Naive thymus-derived CD4-positive, alpha-beta T cell (primary cell): Measurements from ENCODE around the gene DIDO1. TPM values are rescaled to one million over a fixed set of nuclear protein-coding genes. Genes with fewer than 3 reads are reported as not detected.
A peak's percentile ranks its signal among the peaks of the same experiment; 100 is the strongest.
"Not testable (repeated sequence)": the region's sequence is repeated elsewhere in the genome, so short reads cannot be mapped to it uniquely, and the experiment has no call there.

ENCODE experiments used
- ATAC-seq: fragments of 150-1000 bp; cut with Tn5 transposase; 2 replicates; pipeline ENCODE4 v1.10.0; 2021; ENCODE audit warnings: mild to moderate bottlenecking, moderate library complexity
- CTCF ChIA-PET: fragments of 350-600 bp; sonication (Branson Sonifier 250); formaldehyde crosslinking; loops from one replicate; lab custom pipeline; 2021; ENCODE audit warnings: antibody characterized with exemption; lab: Charles Lee
- POLR2A ChIA-PET: fragments of 350-600 bp; sonication (Branson Sonifier 250); formaldehyde crosslinking; loops from one replicate; lab custom pipeline; 2021; ENCODE audit warnings: antibody characterized with exemption, inconsistent platforms; lab: Charles Lee
- DNase-seq, 9 donors: peaks; one replicate each; pipeline versions ENCODE4 v3.0.0 to v3.0.0-alpha.2; 2020 to 2022; ENCODE audit warnings: mixed read lengths in 1 of 9
- H3K27ac ChIP-seq: one replicate; pipeline ENCODE4 v1.7.0; 2013; ENCODE audit warnings: mild to moderate bottlenecking, low read depth, low read length, moderate library complexity
- H3K27me3 ChIP-seq, 2 donors: one replicate each; pipeline ENCODE4 v1.7.0; 2013; ENCODE audit warnings: low read length in 2 of 2, mild to moderate bottlenecking in 2 of 2, moderate library complexity in 2 of 2; ENCODE audit not compliant: control insufficient read depth in 2 of 2, insufficient read depth in 2 of 2
- H3K36me3 ChIP-seq, 3 experiments: 1 replicate in 2 of 3; 2 replicates in 1 of 3; pipeline ENCODE4 v1.7.0; 2013; ENCODE audit warnings: low read length in 3 of 3, mild to moderate bottlenecking in 3 of 3, moderate library complexity in 1 of 3; ENCODE audit not compliant: insufficient read depth in 3 of 3, control insufficient read depth in 2 of 3
- H3K4me1 ChIP-seq, 2 donors: one replicate each; pipeline ENCODE4 v1.7.0; 2013; ENCODE audit warnings: low read length in 2 of 2, mild to moderate bottlenecking in 2 of 2, moderate library complexity in 1 of 2; ENCODE audit not compliant: control insufficient read depth in 2 of 2, insufficient read depth in 2 of 2
- H3K4me3 ChIP-seq: 2 replicates; pipeline ENCODE4 v1.7.0; 2013; ENCODE audit warnings: mild to moderate bottlenecking, low read length
- H3K9me3 ChIP-seq, 3 experiments: 1 replicate in 2 of 3; 2 replicates in 1 of 3; pipeline ENCODE4 v1.7.0; 2013; ENCODE audit warnings: low read length in 3 of 3; ENCODE audit not compliant: control insufficient read depth in 2 of 3
- H3K27ac Mint-ChIP-seq, 9 donors: one replicate each; pipeline ENCODE4 v1.8.0; 2020 to 2022; ENCODE audit warnings: mixed read lengths in 9 of 9, mild to moderate bottlenecking in 8 of 9, moderate library complexity in 5 of 9, inconsistent platforms in 2 of 9
- H3K27me3 Mint-ChIP-seq, 5 donors: one replicate each; pipeline ENCODE4 v1.8.0; 2021 to 2022; ENCODE audit warnings: mixed read lengths in 5 of 5, mild to moderate bottlenecking in 1 of 5
- H3K36me3 Mint-ChIP-seq, 5 donors: one replicate each; pipeline ENCODE4 v1.8.0; 2020 to 2022; ENCODE audit warnings: mixed read lengths in 5 of 5, mild to moderate bottlenecking in 3 of 5, inconsistent platforms in 1 of 5
- H3K4me1 Mint-ChIP-seq, 7 donors: one replicate each; pipeline ENCODE4 v1.8.0; 2020 to 2022; ENCODE audit warnings: mixed read lengths in 7 of 7, mild to moderate bottlenecking in 3 of 7, inconsistent platforms in 1 of 7
- H3K4me3 Mint-ChIP-seq, 10 donors: one replicate each; pipeline ENCODE4 v1.8.0; 2020 to 2022; ENCODE audit warnings: mild to moderate bottlenecking in 10 of 10, mixed read lengths in 10 of 10, moderate library complexity in 6 of 10, inconsistent platforms in 2 of 10
- H3K9me3 Mint-ChIP-seq, 11 donors: one replicate each; pipeline ENCODE4 v1.8.0; 2020 to 2022; ENCODE audit warnings: mixed read lengths in 11 of 11, mild to moderate bottlenecking in 4 of 11, inconsistent platforms in 1 of 11, moderate library complexity in 1 of 11
- intact Hi-C, 2 donors: fragments of 100-400 bp; cut with micrococcal nuclease; formaldehyde crosslinking; loops; one replicate each; pipeline ENCODE4 v1.15.1; 2023
- polyA plus RNA-seq, 2 donors: library from polyadenylated mRNA; unstranded; fragments of 300-500 nt; fragmentation: Illumina TruSeq; gene quantifications; one replicate each; pipeline ENCODE4 v1.2.3, GENCODE V29; 2021
- total RNA-seq, 6 experiments: library from RNA in 5 of 6; stranded (reverse) in 5 of 6; gene quantifications; 1 replicate in 5 of 6; 2 replicates in 1 of 6; pipeline ENCODE4 v1.2.3 and lab custom pipeline; 2021 to 2026

The DIDO1 gene
- total and polyA plus RNA-seq, 7 experiments from 2014 or later, result 36.6 to 139 (median 69.2) TPM

DNA sequence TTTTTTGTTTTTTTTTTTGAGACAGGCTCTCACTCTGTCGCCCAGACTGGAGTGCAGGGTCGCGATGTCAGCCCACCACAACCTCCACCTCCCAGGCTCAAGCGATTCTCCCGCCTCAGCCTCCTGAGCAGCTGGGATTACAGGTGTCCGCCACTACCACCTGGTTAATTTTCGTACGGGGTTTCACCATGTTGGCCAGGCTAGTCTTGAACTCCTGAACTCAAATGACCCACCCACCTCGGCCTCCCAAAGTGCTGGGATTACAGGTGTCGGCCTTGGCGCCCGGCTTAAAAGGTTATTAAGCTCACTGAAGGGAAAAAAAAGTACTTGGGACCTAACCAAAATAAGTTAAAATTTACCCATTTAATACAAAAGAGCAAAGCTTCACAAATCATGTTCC lies 66.6 kb downstream of the DIDO1 start:
- Mint-ChIP-seq H3K4me1 (peaks cover 10 to 30% (median 22%) of the 10 kb centered on the region in 7 donors), H3K27me3 (peaks cover 0 to 25% (median 0%) of the 10 kb centered on the region in 5 donors), H3K27ac (peak overlapping the region in 5 of 9 donors; percentile 24 to 78 (median 64)), H3K36me3 (peaks cover 6 to 13% (median 11%) of the 10 kb centered on the region in 5 donors), H3K4me3 (peak overlapping the region in 9 of 10 donors; percentile 69 to 84 (median 76)), H3K9me3 (peaks cover 0 to 3% (median 0%) of the 10 kb centered on the region in 11 donors)
- Histone ChIP-seq H3K4me3 (no peak overlapping the region), H3K27me3 (no peaks in the 10 kb centered on the region), H3K27ac (no peak overlapping the region), H3K9me3 (no peaks in the 10 kb centered on the region), H3K36me3 (peaks cover 0 to 10% (median 3%) of the 10 kb centered on the region in 3 experiments), H3K4me1 (peaks cover 9 to 15% of the 10 kb centered on the region in 2 donors)
- CTCF ChIA-PET, result no interaction called here
- POLR2A ChIA-PET, result interaction anchor here (0.7 to 1.3 kb wide), 2 partner anchors 34 to 44 kb away, joined by 4 read pairs; no protein-coding TSS in a partner anchor
- DNase-seq (no peak), ATAC-seq (no peak)
- intact Hi-C loops, result loop anchor here (2.0 to 5.0 kb wide), 6 partner anchors 43 to 737 kb away; partner anchors contain the start of genes DIDO1 (in 2 of the 2), LSM14B (in 1 of the 2) and YTHDF1 (in 1 of the 2)

DNA sequence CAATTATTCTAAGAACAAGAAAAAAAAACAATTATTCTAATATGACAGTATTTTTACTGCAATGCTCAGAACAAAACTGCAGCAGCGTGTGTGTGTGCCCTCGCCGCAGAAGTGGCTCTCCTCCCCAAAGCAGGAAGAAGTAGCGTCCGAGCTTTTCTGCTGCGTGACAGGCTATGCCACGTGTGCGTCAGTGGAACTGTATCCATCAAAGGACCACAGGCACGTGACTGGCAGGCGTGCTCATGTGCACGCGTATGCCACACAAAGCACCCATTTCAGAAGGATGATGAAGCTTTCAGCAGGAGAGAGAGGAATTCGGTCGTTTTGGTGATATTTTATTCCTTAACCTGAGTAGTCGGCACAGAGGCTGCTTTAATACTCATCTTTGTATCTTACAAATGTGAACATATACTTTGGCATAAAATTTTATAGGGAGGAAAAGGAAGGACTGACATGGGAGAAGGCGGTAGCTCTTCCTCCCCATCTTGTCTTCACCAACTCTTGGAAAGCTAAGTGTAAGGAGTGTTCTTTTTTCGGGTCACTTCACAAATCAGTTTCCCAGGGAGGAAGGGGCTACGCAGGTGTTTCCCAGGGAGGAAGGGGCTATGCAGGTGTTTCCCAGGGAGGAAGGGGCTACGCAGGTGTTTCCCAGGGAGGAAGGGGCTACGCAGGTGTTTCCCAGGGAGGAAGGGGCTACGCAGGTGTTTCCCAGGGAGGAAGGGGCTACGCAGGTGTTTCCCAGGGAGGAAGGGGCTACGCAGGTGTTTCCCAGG lies 68.1 kb downstream of the DIDO1 start:
- no peak overlapping the region for H3K27ac ChIP-seq
- ChIA-PET CTCF (no interaction called here), POLR2A (no interaction called here)
- Mint-ChIP-seq H3K4me1 (peaks cover 12 to 32% (median 22%) of the 10 kb centered on the region in 7 donors), H3K9me3 (peaks cover 0 to 3% (median 0%) of the 10 kb centered on the region in 11 donors), H3K27me3 (peaks cover 0 to 25% (median 0%) of the 10 kb centered on the region in 5 donors), H3K36me3 (peaks cover 6 to 23% (median 16%) of the 10 kb centered on the region in 5 donors), H3K27ac (peak overlapping the region in 1 of 9 donors; percentile 37), H3K4me3 (peak overlapping the region in 5 of 10 donors; percentile 2 to 61 (median 3))
- intact Hi-C loops, result no loop called here
- H3K27me3 ChIP-seq, result no peaks in the 10 kb centered on the region
- H3K36me3 ChIP-seq, result peaks cover 0 to 20% (median 3%) of the 10 kb centered on the region in 3 experiments
- no peaks in the 10 kb centered on the region for H3K9me3 ChIP-seq
- no peak overlapping the region for H3K4me3 ChIP-seq
- DNase-seq (no peak), ATAC-seq (no peak)
- H3K4me1 ChIP-seq, result peaks cover 9 to 15% of the 10 kb centered on the region in 2 donors

DNA sequence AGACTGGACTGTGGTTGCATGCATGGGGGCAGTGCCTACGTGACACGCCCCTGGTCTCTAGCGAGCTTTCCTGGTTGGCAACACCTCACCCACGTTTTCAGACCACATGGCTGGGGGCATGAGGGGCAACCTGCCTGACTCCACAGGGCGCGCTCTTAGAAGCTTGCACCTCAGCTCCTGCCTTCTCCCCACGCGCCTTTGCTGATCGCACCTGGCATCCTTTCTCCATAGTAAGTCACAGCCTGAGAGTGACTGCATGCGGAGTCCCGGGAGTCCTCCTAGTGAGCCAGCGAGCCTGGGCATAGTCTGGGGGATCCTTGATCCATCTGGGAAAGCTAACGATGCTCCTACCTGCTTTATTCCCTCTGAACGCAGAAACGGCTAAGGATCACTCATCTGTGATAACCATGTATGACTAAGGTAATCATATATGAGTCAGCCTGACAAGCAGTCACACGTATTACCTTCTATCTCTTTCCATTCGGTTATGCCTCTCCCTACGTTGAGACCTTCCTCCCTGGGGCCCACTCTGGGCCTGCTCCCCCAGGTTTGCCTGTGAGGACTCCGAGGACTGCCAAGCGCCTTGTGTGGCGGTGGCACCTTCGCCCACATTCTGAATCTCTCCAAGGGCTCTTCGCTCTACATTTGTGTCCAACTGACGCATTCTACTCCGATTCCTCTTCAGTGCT lies 69.2 kb downstream of the DIDO1 start:
- intact Hi-C loops, result no loop called here
- no peak overlapping the region for H3K4me3 ChIP-seq

DNA sequence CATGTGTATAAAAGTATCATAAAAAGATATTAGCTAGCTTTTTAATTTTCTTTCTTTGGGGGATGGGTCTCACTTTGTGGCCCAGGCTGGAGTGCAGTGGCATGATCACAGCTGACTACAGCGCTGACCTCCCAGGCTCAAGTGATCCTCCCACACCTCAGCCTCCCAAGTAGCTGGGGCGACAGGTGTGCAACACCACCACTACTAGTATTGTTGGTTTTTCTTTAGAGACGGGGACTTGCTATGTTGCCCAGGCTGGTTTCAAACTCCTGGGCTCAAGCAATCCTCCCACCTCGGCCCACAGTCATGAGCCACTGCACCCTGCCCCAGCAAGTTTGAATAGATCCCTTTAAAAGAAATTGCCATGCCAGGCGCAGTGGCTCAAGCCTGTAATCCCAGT lies 71.2 kb downstream of the DIDO1 start:
- DNase-seq (no peak), ATAC-seq (no peak)
- no peak overlapping the region for H3K4me3 ChIP-seq
- H3K27me3 Mint-ChIP-seq, result peaks cover 0 to 11% (median 0%) of the 10 kb centered on the region in 5 donors
- no peak overlapping the region for H3K4me3 Mint-ChIP-seq
- H3K27me3 ChIP-seq, result no peaks in the 10 kb centered on the region
- H3K9me3 Mint-ChIP-seq, result no peaks in the 10 kb centered on the region
- H3K27ac Mint-ChIP-seq, result no peak overlapping the region
- peaks cover 11 to 34% (median 16%) of the 10 kb centered on the region in 5 donors for H3K36me3 Mint-ChIP-seq
- ChIA-PET CTCF (interaction anchor here (1.0 kb wide), 1 partner anchor 94 kb away, joined by 3 read pairs; no protein-coding TSS in a partner anchor), POLR2A (no interaction called here)
- H3K4me1 Mint-ChIP-seq, result peaks cover 10 to 25% (median 15%) of the 10 kb centered on the region in 7 donors
- no peaks in the 10 kb centered on the region for H3K9me3 ChIP-seq
- intact Hi-C loops, result no loop called here
- peaks cover 3 to 10% of the 10 kb centered on the region in 2 donors for H3K4me1 ChIP-seq
- peaks cover 0 to 20% (median 3%) of the 10 kb centered on the region in 3 experiments for H3K36me3 ChIP-seq
- no peak overlapping the region for H3K27ac ChIP-seq

More for the DNA sequence above, 69.2 kb downstream of the DIDO1 start:
- no peak for DNase-seq
- H3K4me3 Mint-ChIP-seq, result no peak overlapping the region
- H3K9me3 Mint-ChIP-seq, result peaks cover 0 to 2% (median 0%) of the 10 kb centered on the region in 11 donors
- peaks cover 0 to 19% (median 0%) of the 10 kb centered on the region in 5 donors for H3K27me3 Mint-ChIP-seq
- Histone ChIP-seq H3K27me3 (no peaks in the 10 kb centered on the region), H3K9me3 (no peaks in the 10 kb centered on the region), H3K36me3 (peaks cover 0 to 20% (median 3%) of the 10 kb centered on the region in 3 experiments), H3K27ac (no peak overlapping the region), H3K4me1 (peaks cover 9 to 15% of the 10 kb centered on the region in 2 donors)
- H3K4me1 Mint-ChIP-seq, result peaks cover 16 to 28% (median 22%) of the 10 kb centered on the region in 7 donors
- ATAC-seq, result no peak
- no peak overlapping the region for H3K27ac Mint-ChIP-seq
- H3K36me3 Mint-ChIP-seq, result peaks cover 11 to 31% (median 16%) of the 10 kb centered on the region in 5 donors
- ChIA-PET POLR2A (no interaction called here), CTCF (no interaction called here)

DNA sequence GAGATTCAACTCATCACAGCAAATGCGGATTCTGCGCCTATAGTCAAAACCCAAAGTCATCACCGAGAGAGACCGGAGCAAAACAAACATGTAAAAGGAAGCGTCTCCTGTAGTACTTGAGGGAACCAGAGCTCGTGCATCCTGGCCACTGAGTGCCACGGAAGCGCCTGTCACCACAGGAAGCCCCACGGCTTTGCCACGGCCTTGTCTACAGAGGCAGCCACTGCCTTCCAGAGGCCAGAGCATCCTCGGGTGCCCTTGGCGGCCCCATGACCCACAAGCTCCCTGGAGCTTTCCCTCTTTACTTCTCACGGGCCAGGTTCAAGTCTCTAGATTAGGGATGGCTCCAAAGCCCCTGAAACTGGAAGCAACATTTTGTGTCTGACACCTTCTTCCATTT lies 72.2 kb downstream of the DIDO1 start:
- Mint-ChIP-seq H3K27ac (no peak overlapping the region), H3K4me3 (no peak overlapping the region), H3K36me3 (peaks cover 7 to 34% (median 16%) of the 10 kb centered on the region in 5 donors), H3K27me3 (peaks cover 0 to 1% (median 0%) of the 10 kb centered on the region in 5 donors), H3K9me3 (no peaks in the 10 kb centered on the region), H3K4me1 (peaks cover 4 to 17% (median 8%) of the 10 kb centered on the region in 7 donors)
- Histone ChIP-seq H3K4me1 (no peaks in the 10 kb centered on the region), H3K9me3 (no peaks in the 10 kb centered on the region), H3K27me3 (no peaks in the 10 kb centered on the region), H3K27ac (no peak overlapping the region), H3K36me3 (peaks cover 0 to 22% (median 3%) of the 10 kb centered on the region in 3 experiments), H3K4me3 (no peak overlapping the region)
- ChIA-PET CTCF (no interaction called here), POLR2A (no interaction called here)
- ATAC-seq, result no peak
- intact Hi-C loops, result no loop called here
- DNase-seq, result no peak

DNA sequence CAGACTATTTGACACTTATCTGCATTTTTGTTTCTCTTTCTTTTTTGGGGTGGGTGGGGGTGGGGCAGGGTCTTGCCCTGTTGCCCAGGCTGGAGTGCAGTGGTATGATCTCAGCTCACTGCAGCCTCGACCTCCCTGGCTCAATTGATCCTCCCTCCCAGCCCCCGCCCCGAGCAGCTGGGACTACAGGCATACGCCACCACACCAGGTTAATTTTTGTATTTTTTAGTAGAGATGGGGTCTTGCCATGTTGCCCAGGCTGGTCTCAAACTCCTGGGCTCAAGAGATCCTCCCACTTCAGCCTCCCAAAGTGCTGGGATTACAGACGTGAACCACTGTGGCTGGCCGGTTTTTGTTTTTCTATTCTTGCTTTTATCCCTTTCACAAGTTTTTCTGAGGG lies 73.0 kb downstream of the DIDO1 start:
- H3K4me1 ChIP-seq, H3K9me3 ChIP-seq, CTCF ChIA-PET, H3K4me3 ChIP-seq, H3K4me3 Mint-ChIP-seq, POLR2A ChIA-PET, H3K27me3 Mint-ChIP-seq, ATAC-seq, DNase-seq, H3K27ac ChIP-seq, H3K27ac Mint-ChIP-seq, H3K27me3 ChIP-seq, H3K9me3 Mint-ChIP-seq, intact Hi-C loops: not testable (repeated sequence)
- Mint-ChIP-seq H3K4me1 (peaks cover 3 to 15% (median 4%) of the 10 kb centered on the region in 7 donors), H3K36me3 (peaks cover 6 to 34% (median 16%) of the 10 kb centered on the region in 5 donors)
- peaks cover 0 to 24% (median 3%) of the 10 kb centered on the region in 3 experiments for H3K36me3 ChIP-seq
